ENCODE data around the gene KRT74.
A peak's percentile ranks its signal among the peaks of the same experiment; 100 is the strongest.

The KRT74 gene

DNA sequence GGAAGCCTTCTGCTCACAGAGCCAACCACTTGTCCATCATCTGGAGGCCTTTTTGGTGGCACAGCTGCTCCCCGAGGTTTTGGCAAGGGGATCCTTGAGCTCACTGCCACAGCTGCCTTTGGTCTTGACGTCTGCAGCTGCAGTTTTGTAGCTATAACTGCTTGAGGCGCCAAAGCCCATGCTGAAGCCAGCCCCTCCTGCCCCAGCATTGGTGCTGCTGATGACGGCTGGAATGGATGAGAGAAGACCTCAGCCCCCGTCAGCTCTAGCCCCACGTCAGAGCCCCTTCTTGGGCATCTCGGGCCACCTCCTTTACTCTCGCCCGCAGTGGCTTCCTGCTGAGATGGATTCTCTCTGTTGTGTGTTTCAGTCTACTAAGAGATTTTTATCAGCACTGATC lies 12.3 kb upstream of the KRT74 start:
- no peak for DNase-seq (ENCODE audit: low read depth, low spot score)
- TF ChIP-seq, protein P1, sequence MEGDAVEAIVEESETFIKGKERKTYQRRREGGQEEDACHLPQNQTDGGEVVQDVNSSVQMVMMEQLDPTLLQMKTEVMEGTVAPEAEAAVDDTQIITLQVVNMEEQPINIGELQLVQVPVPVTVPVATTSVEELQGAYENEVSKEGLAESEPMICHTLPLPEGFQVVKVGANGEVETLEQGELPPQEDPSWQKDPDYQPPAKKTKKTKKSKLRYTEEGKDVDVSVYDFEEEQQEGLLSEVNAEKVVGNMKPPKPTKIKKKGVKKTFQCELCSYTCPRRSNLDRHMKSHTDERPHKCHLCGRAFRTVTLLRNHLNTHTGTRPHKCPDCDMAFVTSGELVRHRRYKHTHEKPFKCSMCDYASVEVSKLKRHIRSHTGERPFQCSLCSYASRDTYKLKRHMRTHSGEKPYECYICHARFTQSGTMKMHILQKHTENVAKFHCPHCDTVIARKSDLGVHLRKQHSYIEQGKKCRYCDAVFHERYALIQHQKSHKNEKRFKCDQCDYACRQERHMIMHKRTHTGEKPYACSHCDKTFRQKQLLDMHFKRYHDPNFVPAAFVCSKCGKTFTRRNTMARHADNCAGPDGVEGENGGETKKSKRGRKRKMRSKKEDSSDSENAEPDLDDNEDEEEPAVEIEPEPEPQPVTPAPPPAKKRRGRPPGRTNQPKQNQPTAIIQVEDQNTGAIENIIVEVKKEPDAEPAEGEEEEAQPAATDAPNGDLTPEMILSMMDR (IDR thresholded peaks at IDR 0.05; ENCODE audit: insufficient read depth, low read length, missing control alignments): no peak
- POLR2A ChIA-PET: no interaction called here
- no peak overlapping the region for H3K4me3 ChIP-seq (ENCODE audit: low read depth, low read length)
- CTCF ChIA-PET: interaction anchor here (1.0 to 23.1 kb wide), 8 partner anchors 9 to 429 kb away, joined by 3 to 951 read pairs (median 16); partner anchors contain the start of gene KRT74

DNA sequence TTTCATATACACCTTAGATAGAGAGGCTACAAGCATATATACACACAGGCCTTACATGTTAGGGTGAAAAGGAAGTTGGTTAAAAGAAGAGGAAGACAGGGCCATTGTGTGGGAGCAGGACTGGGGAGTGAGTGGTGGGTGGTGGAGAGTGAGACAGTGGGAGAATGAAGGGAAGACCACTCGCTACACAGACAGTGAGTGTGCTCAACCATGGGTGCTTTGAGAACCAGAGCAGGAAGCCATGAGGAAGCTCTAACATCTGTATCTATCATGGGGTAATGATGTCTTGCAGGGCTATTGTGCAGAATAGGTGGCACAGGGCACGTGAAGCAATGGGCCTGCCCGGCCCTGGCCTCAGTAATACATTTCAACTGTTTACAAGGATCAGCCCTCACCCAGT lies 11.4 kb upstream of the KRT74 start:
- H3K4me3 ChIP-seq (ENCODE audit: low read depth, low read length): no peak overlapping the region
- POLR2A ChIA-PET: no interaction called here
- CTCF ChIA-PET: interaction anchor here (0.6 to 23.1 kb wide), 10 partner anchors 10 to 428 kb away, joined by 3 to 951 read pairs (median 8); partner anchors contain the start of gene KRT74

DNA sequence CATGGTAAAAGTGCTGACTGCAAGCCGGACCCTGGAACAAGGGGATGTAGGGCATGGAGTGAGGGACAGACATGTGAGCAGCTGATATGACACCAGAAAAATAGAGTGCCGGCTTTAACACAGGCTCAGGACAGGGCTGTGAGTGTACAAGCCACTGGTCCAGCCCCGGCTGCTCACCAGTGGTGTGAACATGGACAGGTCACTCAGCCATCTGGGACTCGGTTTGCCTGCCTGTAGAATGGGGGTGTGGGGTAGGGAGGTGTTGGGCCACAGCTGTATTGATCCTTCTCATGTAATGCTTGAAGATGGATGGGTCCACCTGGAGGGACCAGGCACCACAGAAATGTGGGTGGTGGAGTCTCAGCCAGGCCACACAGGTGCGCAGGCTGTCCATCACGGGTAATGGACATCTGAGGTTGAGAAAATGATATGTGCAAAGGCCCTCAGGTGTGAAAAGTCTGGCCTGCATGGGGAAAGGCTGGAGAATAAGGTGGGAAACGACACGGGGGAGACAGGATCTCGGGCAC lies 10.6 kb upstream of the KRT74 start:
- no peak for DNase-seq (ENCODE audit: low read depth, low spot score)
- TF ChIP-seq, protein P1 (IDR thresholded peaks at IDR 0.05; ENCODE audit: insufficient read depth, low read length, missing control alignments): no peak
- ChIA-PET POLR2A (interaction anchor here (1.0 kb wide), 1 partner anchor 295 kb away, joined by 3 read pairs; no protein-coding TSS in a partner anchor), CTCF (interaction anchor here (0.6 to 23.1 kb wide), 17 partner anchors 9 to 428 kb away, joined by 3 to 951 read pairs (median 5); partner anchors contain the start of gene KRT74)
- no peak overlapping the region for H3K4me3 ChIP-seq (ENCODE audit: low read depth, low read length)

More for the DNA sequence above, 11.4 kb upstream of the KRT74 start:
- TF ChIP-seq, protein P1 (IDR thresholded peaks at IDR 0.05; ENCODE audit: insufficient read depth, low read length, missing control alignments): no peak
- DNase-seq (ENCODE audit: low read depth, low spot score): no peak

DNA sequence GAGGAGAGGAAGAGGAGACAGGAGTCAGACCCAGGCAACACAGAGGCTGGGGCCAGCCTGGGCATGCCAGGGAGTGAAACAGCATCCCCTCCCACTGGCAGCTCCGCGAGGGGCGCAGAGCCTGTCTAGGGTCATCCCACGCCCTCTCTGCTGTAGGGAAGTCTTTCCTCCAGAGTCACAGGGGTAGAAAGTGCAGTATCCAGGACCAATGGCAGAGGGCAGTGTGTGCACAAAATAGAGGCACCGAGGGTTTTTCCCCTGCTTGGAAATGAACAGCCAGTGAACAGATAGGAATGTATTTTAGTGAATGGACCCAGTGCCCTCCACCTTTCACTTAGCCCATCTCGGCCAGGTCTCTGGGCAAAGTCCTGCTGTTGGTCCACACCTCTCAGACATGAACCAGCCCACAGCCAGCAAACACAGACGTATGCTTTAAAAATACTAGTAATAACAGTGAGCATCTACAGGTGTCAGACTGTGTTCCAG lies 9.4 kb upstream of the KRT74 start:
- CTCF ChIA-PET: interaction anchor here (0.7 to 23.1 kb wide), 30 partner anchors 10 to 436 kb away, joined by 3 to 951 read pairs (median 4); partner anchors contain the start of gene KRT74
- POLR2A ChIA-PET: no interaction called here
- TF ChIP-seq, protein P1 (IDR thresholded peaks at IDR 0.05; ENCODE audit: insufficient read depth, low read length, missing control alignments): peak; percentile 82
- DNase-seq (ENCODE audit: low read depth, low spot score): peak; percentile 4
- H3K4me3 ChIP-seq (ENCODE audit: low read depth, low read length): no peak overlapping the region

DNA sequence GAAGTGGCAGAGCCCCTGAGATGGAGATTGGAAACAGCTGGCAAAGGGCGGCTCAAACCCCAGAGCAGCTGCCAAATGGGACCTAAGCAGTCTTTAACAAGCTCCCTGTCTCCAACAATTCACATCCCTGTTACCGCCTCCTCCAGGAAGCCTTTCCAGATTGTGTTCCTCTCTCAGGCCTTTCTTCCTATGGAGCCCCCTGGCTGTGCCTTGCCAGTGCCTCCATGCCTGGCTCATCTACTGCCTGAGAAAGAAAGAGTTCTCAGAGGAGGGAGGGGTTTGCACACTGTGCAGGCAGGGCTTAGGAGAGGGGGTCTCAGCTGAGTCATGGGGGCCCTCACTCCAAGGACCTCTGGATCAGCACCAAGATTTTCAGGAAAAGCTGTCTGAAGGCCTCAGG lies 8.8 kb upstream of the KRT74 start:
- ChIA-PET POLR2A (no interaction called here), CTCF (interaction anchor here (0.7 to 23.1 kb wide), 30 partner anchors 10 to 557 kb away, joined by 3 to 951 read pairs (median 4); partner anchors contain the start of gene KRT74)
- DNase-seq (ENCODE audit: low read depth, low spot score): no peak
- TF ChIP-seq, protein P1 (IDR thresholded peaks at IDR 0.05; ENCODE audit: insufficient read depth, low read length, missing control alignments): no peak
- no peak overlapping the region for H3K4me3 ChIP-seq (ENCODE audit: low read depth, low read length)

DNA sequence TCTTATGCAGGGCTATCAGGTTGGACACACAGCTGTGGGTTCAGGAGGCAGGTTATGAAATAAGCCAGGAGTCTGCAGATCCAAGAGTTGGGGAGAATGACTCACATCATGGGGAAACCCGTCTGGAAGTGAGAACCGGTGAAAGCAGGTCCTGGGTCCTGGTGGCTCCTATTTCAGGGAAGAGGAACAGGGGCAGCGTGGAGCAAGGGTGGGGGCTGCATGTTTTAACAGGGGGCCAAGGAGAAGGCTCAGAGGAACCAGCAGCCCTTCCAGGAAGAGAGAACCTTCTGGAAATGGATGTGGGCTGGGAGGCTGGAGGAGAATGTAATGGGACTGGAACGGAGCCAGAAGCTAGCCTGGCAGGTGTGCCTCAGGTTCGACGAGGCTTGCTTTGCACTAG lies 7.8 kb upstream of the KRT74 start:
- DNase-seq (ENCODE audit: low read depth, low spot score): peak; percentile 7
- ChIA-PET POLR2A (interaction anchor here (0.6 kb wide), 1 partner anchor 297 kb away, joined by 4 read pairs; no protein-coding TSS in a partner anchor), CTCF (interaction anchor here (0.7 to 23.1 kb wide), 18 partner anchors 11 to 556 kb away, joined by 3 to 951 read pairs (median 6); partner anchors contain the start of gene KRT74)
- no peak overlapping the region for H3K4me3 ChIP-seq (ENCODE audit: low read depth, low read length)
- TF ChIP-seq, protein P1 (IDR thresholded peaks at IDR 0.05; ENCODE audit: insufficient read depth, low read length, missing control alignments): no peak
